ENCODE results near the gene PANK4.
"Not testable (repeated sequence)": the region's sequence is repeated elsewhere in the genome, so short reads cannot be mapped to it uniquely, and the experiment has no call there.

GRCh38 chr1:2549367-2550029, 23.1 kb upstream of the PANK4 start:
- TF ChIP-seq POLR2A, CTCF (IDR thresholded peaks at IDR 0.05): not testable (repeated sequence)

Data from Peyer's patch (tissue), 4 donors.